ENCODE results near the gene ERICH6B. TPM values are rescaled to one million over a fixed set of nuclear protein-coding genes. Genes with fewer than 3 reads are reported as not detected.

Gene ERICH6B
- total and polyA plus RNA-seq, 2 experiments from 2014 or later, result not detected

DNA sequence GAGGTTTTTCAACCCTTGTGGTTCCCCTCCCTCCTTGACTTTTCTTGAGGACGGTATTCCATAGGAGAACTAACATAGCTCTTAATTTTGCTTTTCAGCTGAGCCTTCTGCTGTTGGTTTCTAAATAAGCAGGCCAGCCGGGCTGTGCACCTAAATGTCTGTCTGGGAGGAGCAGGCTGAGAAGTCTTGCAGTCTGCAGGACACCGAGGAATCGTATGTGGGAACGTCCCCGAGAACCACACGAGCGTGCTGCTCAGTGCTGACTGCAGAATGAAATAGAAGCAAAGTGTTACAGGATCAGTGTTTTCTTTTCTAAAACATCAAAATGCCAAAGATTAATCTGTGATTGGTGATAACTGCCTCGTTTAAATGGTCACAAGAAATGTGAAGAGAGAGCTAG lies 80.9 kb downstream of the ERICH6B start:
- no peaks in the 10 kb centered on the region for H3K27me3 ChIP-seq (ENCODE audit: insufficient read depth)
- no peak for DNase-seq (ENCODE audit: low spot score)
- H3K4me3 ChIP-seq, result no peak overlapping the region
- Mint-ChIP-seq H3K36me3 (ENCODE audit: low read depth) (peaks cover 6% of the 10 kb centered on the region; the same call in 2 of the 3 replicates), H3K27me3 (ENCODE audit: insufficient read depth, low read depth, poor library complexity) (no peaks in the 10 kb centered on the region), H3K27ac (no peak overlapping the region), H3K4me1 (no peaks in the 10 kb centered on the region), H3K9me3 (no peaks in the 10 kb centered on the region), H3K4me3 (no peak overlapping the region)
- H3F3A ChIP-seq (replicated peaks; ENCODE audit: low read depth), result no peaks in the 10 kb centered on the region
- H3K9me2 ChIP-seq (ENCODE audit: insufficient read depth), result no peaks in the 10 kb centered on the region
- H3K79me2 ChIP-seq (replicated peaks; ENCODE audit: insufficient read depth), result no peaks in the 10 kb centered on the region
- H4K20me1 ChIP-seq (replicated peaks; ENCODE audit: insufficient read depth), result peaks cover 3% of the 10 kb centered on the region; the same call in 1 of the 2 replicates
- H3K4me1 ChIP-seq (ENCODE audit: insufficient read depth), result no peaks in the 10 kb centered on the region
- no peak for TF ChIP-seq EZH2 (IDR thresholded peaks at IDR 0.05; ENCODE audit: low read depth, unreplicated experiment)
- no peak for TF ChIP-seq ZNF114 (CRISPR knock-in tag; IDR thresholded peaks at IDR 0.05)
- TF ChIP-seq, protein P1, sequence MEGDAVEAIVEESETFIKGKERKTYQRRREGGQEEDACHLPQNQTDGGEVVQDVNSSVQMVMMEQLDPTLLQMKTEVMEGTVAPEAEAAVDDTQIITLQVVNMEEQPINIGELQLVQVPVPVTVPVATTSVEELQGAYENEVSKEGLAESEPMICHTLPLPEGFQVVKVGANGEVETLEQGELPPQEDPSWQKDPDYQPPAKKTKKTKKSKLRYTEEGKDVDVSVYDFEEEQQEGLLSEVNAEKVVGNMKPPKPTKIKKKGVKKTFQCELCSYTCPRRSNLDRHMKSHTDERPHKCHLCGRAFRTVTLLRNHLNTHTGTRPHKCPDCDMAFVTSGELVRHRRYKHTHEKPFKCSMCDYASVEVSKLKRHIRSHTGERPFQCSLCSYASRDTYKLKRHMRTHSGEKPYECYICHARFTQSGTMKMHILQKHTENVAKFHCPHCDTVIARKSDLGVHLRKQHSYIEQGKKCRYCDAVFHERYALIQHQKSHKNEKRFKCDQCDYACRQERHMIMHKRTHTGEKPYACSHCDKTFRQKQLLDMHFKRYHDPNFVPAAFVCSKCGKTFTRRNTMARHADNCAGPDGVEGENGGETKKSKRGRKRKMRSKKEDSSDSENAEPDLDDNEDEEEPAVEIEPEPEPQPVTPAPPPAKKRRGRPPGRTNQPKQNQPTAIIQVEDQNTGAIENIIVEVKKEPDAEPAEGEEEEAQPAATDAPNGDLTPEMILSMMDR (conservative IDR thresholded peaks at IDR 0.05; ENCODE audit: low read depth in 2 of 2), result no peak
- TF ChIP-seq POLR2AphosphoS5 (IDR thresholded peaks at IDR 0.05; ENCODE audit: low read depth), result no peak
- TF ChIP-seq, protein P2, sequence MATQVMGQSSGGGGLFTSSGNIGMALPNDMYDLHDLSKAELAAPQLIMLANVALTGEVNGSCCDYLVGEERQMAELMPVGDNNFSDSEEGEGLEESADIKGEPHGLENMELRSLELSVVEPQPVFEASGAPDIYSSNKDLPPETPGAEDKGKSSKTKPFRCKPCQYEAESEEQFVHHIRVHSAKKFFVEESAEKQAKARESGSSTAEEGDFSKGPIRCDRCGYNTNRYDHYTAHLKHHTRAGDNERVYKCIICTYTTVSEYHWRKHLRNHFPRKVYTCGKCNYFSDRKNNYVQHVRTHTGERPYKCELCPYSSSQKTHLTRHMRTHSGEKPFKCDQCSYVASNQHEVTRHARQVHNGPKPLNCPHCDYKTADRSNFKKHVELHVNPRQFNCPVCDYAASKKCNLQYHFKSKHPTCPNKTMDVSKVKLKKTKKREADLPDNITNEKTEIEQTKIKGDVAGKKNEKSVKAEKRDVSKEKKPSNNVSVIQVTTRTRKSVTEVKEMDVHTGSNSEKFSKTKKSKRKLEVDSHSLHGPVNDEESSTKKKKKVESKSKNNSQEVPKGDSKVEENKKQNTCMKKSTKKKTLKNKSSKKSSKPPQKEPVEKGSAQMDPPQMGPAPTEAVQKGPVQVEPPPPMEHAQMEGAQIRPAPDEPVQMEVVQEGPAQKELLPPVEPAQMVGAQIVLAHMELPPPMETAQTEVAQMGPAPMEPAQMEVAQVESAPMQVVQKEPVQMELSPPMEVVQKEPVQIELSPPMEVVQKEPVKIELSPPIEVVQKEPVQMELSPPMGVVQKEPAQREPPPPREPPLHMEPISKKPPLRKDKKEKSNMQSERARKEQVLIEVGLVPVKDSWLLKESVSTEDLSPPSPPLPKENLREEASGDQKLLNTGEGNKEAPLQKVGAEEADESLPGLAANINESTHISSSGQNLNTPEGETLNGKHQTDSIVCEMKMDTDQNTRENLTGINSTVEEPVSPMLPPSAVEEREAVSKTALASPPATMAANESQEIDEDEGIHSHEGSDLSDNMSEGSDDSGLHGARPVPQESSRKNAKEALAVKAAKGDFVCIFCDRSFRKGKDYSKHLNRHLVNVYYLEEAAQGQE (IDR thresholded peaks at IDR 0.05; ENCODE audit: unreplicated experiment), result no peak
- TF ChIP-seq NANOG (IDR thresholded peaks at IDR 0.05; ENCODE audit: borderline replicate concordance), result no peak
- no peak for TF ChIP-seq ZNF331 (CRISPR knock-in tag; IDR thresholded peaks at IDR 0.05; ENCODE audit: low read depth)
- TF ChIP-seq EZH2phosphoT487 (IDR thresholded peaks at IDR 0.05; ENCODE audit: unreplicated experiment), result no peak
- TF ChIP-seq, protein P3, sequence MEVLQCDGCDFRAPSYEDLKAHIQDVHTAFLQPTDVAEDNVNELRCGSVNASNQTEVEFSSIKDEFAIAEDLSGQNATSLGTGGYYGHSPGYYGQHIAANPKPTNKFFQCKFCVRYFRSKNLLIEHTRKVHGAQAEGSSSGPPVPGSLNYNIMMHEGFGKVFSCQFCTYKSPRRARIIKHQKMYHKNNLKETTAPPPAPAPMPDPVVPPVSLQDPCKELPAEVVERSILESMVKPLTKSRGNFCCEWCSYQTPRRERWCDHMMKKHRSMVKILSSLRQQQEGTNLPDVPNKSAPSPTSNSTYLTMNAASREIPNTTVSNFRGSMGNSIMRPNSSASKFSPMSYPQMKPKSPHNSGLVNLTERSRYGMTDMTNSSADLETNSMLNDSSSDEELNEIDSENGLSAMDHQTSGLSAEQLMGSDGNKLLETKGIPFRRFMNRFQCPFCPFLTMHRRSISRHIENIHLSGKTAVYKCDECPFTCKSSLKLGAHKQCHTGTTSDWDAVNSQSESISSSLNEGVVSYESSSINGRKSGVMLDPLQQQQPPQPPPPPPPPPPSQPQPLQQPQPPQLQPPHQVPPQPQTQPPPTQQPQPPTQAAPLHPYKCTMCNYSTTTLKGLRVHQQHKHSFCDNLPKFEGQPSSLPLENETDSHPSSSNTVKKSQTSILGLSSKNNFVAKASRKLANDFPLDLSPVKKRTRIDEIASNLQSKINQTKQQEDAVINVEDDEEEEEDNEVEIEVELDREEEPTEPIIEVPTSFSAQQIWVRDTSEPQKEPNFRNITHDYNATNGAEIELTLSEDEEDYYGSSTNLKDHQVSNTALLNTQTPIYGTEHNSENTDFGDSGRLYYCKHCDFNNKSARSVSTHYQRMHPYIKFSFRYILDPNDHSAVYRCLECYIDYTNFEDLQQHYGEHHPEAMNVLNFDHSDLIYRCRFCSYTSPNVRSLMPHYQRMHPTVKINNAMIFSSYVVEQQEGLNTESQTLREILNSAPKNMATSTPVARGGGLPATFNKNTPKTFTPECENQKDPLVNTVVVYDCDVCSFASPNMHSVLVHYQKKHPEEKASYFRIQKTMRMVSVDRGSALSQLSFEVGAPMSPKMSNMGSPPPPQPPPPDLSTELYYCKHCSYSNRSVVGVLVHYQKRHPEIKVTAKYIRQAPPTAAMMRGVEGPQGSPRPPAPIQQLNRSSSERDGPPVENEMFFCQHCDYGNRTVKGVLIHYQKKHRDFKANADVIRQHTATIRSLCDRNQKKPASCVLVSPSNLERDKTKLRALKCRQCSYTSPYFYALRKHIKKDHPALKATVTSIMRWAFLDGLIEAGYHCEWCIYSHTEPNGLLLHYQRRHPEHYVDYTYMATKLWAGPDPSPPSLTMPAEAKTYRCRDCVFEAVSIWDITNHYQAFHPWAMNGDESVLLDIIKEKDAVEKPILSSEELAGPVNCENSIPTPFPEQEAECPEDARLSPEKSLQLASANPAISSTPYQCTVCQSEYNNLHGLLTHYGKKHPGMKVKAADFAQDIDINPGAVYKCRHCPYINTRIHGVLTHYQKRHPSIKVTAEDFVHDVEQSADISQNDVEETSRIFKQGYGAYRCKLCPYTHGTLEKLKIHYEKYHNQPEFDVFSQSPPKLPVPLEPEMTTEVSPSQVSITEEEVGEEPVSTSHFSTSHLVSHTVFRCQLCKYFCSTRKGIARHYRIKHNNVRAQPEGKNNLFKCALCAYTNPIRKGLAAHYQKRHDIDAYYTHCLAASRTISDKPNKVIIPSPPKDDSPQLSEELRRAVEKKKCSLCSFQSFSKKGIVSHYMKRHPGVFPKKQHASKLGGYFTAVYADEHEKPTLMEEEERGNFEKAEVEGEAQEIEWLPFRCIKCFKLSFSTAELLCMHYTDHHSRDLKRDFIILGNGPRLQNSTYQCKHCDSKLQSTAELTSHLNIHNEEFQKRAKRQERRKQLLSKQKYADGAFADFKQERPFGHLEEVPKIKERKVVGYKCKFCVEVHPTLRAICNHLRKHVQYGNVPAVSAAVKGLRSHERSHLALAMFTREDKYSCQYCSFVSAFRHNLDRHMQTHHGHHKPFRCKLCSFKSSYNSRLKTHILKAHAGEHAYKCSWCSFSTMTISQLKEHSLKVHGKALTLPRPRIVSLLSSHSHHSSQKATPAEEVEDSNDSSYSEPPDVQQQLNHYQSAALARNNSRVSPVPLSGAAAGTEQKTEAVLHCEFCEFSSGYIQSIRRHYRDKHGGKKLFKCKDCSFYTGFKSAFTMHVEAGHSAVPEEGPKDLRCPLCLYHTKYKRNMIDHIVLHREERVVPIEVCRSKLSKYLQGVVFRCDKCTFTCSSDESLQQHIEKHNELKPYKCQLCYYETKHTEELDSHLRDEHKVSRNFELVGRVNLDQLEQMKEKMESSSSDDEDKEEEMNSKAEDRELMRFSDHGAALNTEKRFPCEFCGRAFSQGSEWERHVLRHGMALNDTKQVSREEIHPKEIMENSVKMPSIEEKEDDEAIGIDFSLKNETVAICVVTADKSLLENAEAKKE (CRISPR knock-in tag; IDR thresholded peaks at IDR 0.05), result no peak
- TF ChIP-seq, protein P4, sequence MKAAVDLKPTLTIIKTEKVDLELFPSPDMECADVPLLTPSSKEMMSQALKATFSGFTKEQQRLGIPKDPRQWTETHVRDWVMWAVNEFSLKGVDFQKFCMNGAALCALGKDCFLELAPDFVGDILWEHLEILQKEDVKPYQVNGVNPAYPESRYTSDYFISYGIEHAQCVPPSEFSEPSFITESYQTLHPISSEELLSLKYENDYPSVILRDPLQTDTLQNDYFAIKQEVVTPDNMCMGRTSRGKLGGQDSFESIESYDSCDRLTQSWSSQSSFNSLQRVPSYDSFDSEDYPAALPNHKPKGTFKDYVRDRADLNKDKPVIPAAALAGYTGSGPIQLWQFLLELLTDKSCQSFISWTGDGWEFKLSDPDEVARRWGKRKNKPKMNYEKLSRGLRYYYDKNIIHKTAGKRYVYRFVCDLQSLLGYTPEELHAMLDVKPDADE (IDR thresholded peaks at IDR 0.05), result no peak
- TF ChIP-seq JUNB (IDR thresholded peaks at IDR 0.05; ENCODE audit: unreplicated experiment), result no peak
- TF ChIP-seq STAT1 (IDR thresholded peaks at IDR 0.05; ENCODE audit: unreplicated experiment), result no peak
- TF ChIP-seq CREB1 (CRISPR knock-in tag; IDR thresholded peaks at IDR 0.05; ENCODE audit: low read depth), result no peak
- no peak overlapping the region for H2AFZ ChIP-seq
- H3K36me3 ChIP-seq (ENCODE audit: insufficient read depth), result peaks cover 4% of the 10 kb centered on the region; the same call in 1 of the 2 replicates
- no peak overlapping the region for H3K27ac ChIP-seq (ENCODE audit: low read depth)
- H3K4me2 ChIP-seq, result no peak overlapping the region
- ATAC-seq, result no peak
